GM08714 (cell line): ENCODE data around the gene UBE2C.
"Not testable (repeated sequence)": the region's sequence is repeated elsewhere in the genome, so short reads cannot be mapped to it uniquely, and the experiment has no call there.

Experiments
- H3K4me3 ChIP-seq: fragments of 200-500 bp; sonication (Bioruptor generic); 2 replicates; pipeline ENCODE4 v1.5.1; 2014; ENCODE audit warnings: mild to moderate bottlenecking, low read length, inconsistent platforms
- ZNF274 ChIP-seq: IDR thresholded peaks from 2 replicates; pipeline ENCODE4 v1.6.1; 2012; ENCODE audit warnings: mild to moderate bottlenecking, low read depth, low read length

The UBE2C gene

DNA sequence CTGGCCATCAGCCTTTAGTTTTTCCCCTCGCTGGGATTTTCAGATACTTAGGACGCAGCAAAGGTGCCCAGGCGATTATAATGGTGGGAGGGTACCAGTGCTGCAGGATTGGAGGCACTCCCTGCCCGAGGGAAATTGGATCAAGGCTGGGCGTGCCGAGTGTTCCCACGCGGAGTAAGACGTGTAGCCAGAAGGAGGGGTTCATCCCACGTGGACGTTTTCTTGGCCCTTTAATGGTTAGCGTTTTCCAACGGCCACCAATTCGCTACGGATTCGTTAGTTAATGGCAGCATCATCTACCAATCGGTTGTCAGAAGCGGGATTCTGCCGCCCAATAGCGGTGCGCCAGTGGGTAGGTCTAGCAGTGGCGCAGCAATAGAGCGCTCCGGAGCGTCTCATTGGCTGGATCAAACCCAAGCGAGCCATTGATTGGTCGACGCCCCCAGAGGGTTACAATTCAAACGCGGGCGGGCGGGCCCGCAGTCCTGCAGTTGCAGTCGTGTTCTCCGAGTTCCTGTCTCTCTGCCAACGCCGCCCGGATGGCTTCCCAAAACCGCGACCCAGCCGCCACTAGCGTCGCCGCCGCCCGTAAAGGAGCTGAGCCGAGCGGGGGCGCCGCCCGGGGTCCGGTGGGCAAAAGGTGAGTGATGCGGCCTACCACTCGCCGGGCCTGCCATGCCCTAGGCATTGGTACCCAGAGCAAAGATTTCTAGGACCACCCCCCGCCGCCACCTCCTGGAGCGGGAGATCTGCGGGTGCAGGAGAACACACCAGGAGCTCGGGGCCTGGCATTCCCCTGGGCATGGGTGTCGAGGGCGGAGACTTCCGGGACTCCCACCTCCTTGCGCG is at the start of gene UBE2C:
UBE2C (plus strand) TSS at position 488 of the 849 bp plus-strand sequence; CDS start at position 540, 52 bp downstream.
- peak within 1 kb of the TSS; percentile 84 for H3K4me3 ChIP-seq
- TF ChIP-seq ZNF274, result no peak

DNA sequence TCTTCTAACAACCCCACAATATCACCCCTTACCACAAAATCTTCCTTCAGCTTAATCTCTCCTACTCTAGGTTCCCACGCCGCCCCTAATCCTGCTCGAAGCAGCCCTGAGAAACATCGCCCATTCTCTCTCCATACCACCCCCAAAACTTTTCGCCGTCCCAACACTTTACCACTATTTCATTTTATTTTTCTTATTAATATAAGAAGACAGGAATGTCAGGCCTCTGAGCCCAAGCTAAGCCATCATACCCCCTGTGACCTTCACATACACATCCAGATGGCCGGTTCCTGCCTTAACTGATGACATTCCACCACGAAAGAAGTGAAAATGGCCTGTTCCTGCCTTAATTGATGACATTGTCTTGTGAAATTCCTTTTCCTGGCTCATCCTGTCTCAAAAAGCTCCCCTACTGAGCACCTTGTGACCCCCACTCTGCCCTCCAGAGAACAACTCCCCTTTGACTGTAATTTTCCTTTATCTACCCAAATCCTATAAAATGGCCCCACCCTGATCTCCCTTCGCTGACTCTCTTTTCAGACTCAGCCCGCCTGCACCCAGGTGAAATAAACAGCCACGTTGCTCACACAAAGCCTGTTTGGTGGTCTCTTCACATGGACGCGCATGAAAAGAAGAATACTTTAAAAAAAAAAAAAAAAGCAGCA is 47.7 kb upstream of the UBE2C start:
- H3K4me3 ChIP-seq, result not testable (repeated sequence)

DNA sequence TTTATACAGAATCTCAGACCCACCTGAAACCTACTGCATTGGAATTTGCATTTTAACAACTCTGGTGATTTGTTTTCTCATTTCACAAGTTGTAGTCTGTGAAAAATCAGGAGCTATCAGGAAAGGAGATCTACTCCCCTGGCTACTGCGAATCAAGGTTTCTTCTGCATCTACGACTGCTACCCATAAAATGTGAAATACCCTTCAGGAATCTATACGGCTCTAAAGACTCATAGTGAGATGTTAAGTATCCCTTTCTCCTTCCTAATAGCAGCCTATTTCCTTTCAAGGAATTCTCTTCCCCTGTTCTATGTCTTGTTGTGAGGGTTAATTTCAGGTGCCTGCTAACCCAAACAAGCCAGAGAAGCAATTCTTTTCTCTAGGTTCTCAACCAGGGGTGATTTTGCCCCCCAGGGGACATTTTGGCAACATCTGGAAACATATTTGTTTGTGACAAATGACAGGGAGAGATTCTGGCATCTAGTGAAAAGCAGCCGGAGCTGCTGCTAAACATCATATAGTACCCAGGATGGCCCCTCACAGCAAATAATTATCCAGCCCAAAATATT is 47.1 kb upstream of the UBE2C start:
- no peak for TF ChIP-seq ZNF274
- H3K4me3 ChIP-seq, result no peak overlapping the region; the same call in 1 of the 2 replicates

DNA sequence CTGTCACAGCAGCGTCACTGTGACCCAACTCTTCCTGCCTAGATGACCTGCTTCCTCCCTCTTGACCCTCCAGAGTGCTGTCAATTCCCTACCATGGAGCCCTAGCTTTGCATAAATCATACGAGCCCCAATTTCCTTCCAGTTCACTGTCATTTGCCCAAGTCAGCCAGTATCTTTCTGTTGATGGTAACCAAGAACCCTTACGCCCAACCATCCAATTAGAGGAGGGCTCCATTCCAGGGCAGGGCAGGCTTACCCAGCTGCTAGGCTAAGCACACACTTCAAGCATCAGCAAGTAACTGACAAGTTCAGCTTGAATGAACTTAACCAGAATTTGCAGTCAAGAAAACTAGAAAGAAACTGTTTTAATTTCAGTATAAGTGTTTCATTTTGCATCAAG is 46.5 kb upstream of the UBE2C start:
- TF ChIP-seq ZNF274, result no peak
- H3K4me3 ChIP-seq, result no peak overlapping the region; the same call in 1 of the 2 replicates

DNA sequence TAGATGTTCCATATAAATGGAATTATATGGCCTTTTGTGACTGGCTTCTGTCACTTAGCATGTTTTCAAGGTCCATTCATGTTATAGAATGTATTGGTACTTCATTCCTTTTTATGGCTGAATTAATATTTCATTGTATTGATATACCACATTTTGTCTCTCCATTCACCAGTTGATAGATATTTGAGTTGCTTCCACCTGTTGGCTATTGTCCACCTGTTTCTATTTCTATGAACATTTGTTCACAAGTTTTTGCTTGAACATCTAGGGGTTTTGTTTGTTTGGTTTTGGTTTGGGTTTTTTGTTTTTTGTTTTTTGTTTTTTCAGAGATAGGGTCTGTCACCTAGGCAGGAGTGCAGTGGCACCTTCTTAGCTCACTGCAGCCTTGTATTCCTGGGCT is 44.0 kb upstream of the UBE2C start:
- no peak overlapping the region for H3K4me3 ChIP-seq
- no peak for TF ChIP-seq ZNF274

DNA sequence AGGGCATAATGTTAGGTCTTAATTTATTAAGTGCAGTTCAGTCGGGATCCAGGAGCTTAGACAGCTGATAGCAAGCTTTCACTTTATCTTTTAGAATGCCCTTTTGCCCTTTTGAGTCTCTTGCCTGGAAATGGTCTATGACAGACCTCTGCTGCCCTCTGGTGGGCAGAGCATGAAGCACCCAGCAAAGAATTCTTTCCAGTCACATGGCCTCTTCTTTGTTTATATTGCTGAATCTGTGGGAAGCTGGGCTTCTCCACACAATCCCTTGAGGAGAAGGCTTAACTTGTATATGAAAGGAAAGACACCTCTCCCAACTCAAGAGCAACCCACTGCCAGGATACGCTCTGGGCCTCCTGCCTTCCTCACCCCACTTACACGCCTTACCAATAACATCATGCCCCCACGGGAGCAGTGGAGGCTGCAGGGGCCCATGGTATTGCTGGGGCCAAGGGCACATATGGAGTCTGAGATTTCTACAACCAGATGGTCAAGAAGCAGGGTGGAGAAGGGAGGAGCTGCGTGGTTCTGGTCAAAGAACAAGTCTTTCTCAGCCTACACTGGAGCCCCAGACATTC is 41.2 kb upstream of the UBE2C start:
- TF ChIP-seq ZNF274, result no peak
- H3K4me3 ChIP-seq, result no peak overlapping the region

DNA sequence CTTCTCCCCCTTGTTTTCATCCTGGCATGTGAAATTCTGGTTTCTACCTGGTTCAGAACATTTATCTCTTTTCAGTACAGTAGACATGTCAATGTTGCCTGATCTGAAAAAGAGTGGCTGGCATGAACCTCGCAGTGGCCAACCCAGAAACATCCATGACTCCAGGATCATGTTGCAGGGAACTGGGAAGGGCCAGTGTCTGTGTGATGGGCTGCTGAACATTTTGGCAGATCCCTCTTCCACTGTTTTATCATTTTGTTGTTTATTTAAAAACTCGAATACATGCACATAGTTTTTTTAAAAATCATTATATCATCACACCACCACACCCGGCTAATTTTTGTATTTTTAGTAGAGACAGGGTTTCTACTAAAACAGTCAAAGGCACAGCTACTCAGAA is 39.8 kb upstream of the UBE2C start:
- no peak overlapping the region for H3K4me3 ChIP-seq
- no peak for TF ChIP-seq ZNF274

DNA sequence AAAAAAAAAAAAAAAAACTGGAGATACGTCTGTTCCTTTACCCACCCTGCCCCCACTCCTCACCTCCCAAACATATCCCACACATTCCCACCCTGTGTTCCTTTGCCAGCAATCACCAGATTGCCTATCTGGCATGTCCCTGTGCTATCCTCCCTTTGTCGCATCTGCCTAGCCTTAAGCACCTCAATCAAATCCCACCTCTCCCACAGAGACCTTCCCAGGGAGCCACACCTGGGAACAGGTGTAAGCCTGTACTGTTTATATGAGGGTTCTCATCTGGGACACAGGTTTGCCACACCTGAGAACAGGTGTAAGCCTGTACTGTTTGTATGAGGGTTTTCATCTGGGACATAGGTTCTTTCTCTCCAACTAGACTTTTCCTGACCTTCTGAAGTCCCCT is 37.5 kb upstream of the UBE2C start:
- TF ChIP-seq ZNF274, result no peak
- H3K4me3 ChIP-seq, result no peak overlapping the region

DNA sequence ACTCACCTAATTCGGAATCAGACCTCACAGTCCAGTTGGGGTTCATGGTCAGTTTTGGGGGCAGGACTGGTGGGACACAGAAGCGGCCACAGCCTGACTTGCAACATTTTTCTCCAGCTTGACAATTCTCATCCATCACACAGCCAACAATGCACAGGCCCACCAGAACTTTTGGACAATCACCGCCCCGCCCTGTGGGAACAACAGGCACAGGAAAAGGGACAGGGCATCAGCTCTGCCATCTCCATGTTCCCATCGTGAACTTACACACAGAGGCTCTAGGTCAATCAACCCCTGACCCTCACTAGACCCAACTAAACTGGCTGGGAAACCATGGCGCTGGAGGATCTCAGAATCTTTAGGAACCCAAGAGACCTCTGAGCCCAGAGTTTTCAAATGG is 37.0 kb upstream of the UBE2C start:
- no peak for TF ChIP-seq ZNF274
- no peak overlapping the region for H3K4me3 ChIP-seq

DNA sequence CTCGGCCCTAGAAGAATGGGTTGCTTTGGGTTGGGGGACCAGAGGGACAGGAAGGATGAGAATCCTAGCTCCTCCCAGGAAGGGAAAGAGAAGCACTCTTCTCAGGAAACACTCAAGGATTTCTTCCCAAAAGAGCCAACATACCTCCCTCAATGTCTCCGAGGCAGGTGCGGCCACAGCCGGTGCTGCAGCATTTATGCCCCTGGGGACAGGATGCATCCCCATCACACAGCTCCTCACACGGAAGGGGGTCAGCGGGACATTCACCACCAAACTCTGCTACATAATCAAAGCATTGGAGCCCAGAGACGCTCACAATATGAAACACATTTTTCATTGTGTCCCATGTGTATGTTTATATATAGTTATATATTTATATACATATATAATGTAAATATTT is 35.5 kb upstream of the UBE2C start:
- no peak for TF ChIP-seq ZNF274
- no peak overlapping the region for H3K4me3 ChIP-seq

DNA sequence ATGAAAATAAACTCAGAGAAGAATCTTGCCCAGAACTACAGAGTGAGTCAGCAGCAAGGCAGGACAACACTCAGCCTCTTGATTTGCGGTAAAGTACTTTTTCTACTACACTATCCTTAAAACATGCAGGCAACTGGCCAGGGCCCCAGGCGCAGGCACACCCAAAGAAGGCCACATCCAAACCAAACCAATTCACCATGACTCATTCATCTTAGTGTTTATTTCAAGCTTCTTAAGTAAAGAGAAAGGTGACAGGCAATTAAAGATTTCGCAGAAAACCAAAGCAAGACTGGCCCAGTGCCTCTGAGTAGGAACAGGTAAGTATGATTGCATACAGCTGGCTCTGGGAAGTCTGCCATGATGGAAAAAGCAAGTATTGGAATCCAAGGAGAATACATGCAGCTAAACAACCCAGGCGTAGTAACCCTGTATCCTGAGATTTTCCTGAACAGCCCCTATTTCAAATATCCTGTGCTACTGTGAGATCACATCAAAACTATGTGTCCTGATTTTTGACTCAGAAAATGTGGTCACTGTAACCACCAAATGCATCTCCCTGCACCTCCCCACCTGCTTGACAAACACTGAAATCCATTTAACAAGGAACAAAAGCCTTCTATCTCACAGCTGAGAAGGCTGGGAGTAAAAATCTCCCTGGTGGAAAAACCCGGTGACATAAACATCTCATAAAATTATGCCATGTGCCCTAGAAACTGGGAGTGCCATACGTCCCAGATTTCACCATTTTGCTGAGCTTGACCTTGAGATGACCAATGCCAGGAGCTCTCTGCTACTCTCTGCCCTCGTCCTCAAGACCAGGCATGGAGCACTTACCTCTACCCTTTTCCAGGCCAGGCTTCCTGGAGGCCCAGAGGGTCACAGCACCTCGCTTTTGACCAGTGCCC is 33.2 kb upstream of the UBE2C start:
- TF ChIP-seq ZNF274, result no peak

DNA sequence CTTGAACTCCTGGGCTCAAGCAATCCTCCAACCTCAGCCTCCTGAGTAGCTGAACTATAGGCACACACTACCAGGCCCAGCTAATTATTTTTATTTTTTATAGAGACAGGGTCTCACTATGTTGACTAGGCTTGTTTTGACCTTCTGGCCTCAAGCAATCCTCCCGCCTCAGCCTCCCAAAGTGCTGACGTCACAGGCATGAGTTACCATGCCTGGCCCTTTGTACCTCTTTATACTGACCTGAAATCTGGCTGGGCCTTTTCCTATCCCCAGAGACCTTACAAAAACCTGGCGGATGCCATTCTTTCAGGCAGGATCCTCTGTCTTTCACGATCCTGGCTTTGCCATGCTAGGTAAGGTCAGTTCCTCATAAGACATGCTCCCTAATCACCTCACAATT is 32.3 kb upstream of the UBE2C start:
- TF ChIP-seq ZNF274, result no peak
- H3K4me3 ChIP-seq, result no peak overlapping the region

More for the DNA sequence above, 33.2 kb upstream of the UBE2C start:
- no peak overlapping the region for H3K4me3 ChIP-seq

DNA sequence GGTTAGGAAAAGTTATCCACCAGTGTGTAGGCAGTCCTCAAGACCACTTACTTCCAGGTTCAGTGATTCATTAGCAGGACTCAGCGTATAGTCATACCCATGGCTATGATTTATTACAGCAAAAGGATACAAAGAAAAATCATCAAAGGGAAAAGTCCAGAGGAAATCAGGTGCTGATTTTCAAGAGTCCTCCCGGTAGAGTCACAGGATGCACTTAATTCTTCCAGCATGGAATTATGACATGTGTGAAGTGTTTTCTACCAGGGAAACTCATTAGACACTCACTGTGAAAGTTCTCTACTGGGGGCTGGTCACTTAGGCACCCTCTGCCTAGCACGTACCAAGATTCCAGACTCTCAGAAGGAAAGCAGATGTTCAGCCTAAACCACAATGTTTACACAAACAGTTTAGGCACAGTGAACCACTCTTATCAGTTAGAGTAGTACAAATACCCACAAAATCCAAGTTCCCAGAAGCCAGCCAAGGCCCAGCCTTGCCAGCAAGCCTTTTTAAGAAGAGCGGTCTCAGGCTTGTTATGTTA is 31.0 kb upstream of the UBE2C start:
- H3K4me3 ChIP-seq, result no peak overlapping the region
- TF ChIP-seq ZNF274, result no peak
